ENCODE data around the gene IL27RA. TPM values are rescaled to one million over a fixed set of nuclear protein-coding genes. Genes with fewer than 3 reads are reported as not detected.
"Not testable (repeated sequence)": the region's sequence is repeated elsewhere in the genome, so short reads cannot be mapped to it uniquely, and the experiment has no call there.

The IL27RA gene
- total RNA-seq, 4 donors from 2014 or later, result 0.37 to 2.1 (median 1.5) TPM

DNA sequence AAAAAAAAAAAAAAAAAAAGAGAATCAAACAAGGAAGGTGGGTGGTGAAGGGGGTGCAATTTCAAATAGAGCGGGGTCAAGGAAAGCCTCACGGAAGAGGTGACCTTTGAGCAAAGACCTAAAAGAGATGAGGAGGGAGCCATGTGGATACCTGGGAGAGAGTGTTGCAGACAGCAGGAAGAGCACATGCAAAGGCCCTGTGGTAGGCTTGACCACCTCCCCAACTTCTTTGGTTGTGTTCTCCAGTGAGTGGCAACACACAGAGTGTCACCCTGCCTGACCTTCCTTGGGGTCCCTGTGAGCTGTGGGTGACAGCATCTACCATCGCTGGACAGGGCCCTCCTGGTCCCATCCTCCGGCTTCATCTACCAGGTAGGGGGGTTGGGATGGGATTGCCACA, 18.9 kb downstream of the IL27RA start:
- 98% methylated on average over 4 of the region's 4 CpGs; no CpG with 5 or more reads in 1 of the 2 donors for WGBS, 2 donors (ENCODE audit: low coverage in 1 of 2)
- intact Hi-C loops (cut with DNase I; ENCODE audit: low total_unique reads), result no loop called here

DNA sequence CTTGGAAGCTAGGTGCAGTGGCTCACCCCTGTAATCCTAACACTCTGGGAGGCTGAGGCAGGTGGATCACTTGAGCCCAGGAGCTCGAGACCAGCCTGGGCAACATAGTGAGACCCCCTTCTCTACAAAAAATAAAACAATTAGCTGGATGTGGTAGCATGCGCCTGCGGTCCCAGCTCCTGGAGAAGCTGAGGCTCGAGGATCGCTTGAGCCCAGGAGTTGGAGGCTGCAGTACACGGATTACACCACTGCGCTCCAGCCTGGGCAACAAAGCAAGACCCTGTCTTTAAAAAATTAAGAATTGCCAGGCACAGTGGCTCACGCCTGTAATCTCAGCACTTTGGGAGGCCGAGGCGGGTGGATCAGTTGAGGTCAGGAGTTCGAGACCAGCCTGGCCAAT, 19.4 kb downstream of the IL27RA start:
- H3K36me3 ChIP-seq; H3K4me3 ChIP-seq; H3K27ac ChIP-seq; H3K27me3 ChIP-seq; intact Hi-C loops (cut with DNase I; ENCODE audit: low total_unique reads); DNase-seq; H3K9me3 ChIP-seq; H3K4me1 ChIP-seq: not testable (repeated sequence)
- in situ Hi-C loops (cut with MboI; ENCODE audit: low pct_ligation_motif_present in 1 of 4, low pct_unique_long_range_greater_than_20kb in 1 of 4, low sequenced_read_pairs in 3 of 4), result loop anchor here (10.0 to 25.0 kb wide), 4 partner anchors 156 to 464 kb away; partner anchors contain the start of gene NANOS3 (in 1 of the 4)
- 95% methylated on average over 11 of the region's 11 CpGs; no CpG with 5 or more reads in 1 of the 2 donors for WGBS, 2 donors (ENCODE audit: low coverage in 1 of 2)

More for the DNA sequence above, 18.9 kb downstream of the IL27RA start:
- Histone ChIP-seq H3K4me3 (no peak overlapping the region), H3K9me3 (no peaks in the 10 kb centered on the region), H3K27me3 (no peaks in the 10 kb centered on the region), H3K4me1 (no peaks in the 10 kb centered on the region), H3K36me3 (no peaks in the 10 kb centered on the region), H3K27ac (no peak overlapping the region)
- in situ Hi-C loops (cut with MboI; ENCODE audit: low pct_ligation_motif_present in 1 of 4, low pct_unique_long_range_greater_than_20kb in 1 of 4, low sequenced_read_pairs in 3 of 4), result loop anchor here (10.0 to 25.0 kb wide), 4 partner anchors 156 to 463 kb away; partner anchors contain the start of gene NANOS3 (in 1 of the 4)
- no peak for DNase-seq
- TF ChIP-seq POLR2AphosphoS5 (IDR thresholded peaks at IDR 0.05), result no peak
- no peak for TF ChIP-seq POLR2A (IDR thresholded peaks at IDR 0.05)
- TF ChIP-seq EP300 (IDR thresholded peaks at IDR 0.05; ENCODE audit: low read depth), result no peak
- no peak for TF ChIP-seq CTCF (IDR thresholded peaks at IDR 0.05)

- Histone ChIP-seq H3K36me3 (no peaks in the 10 kb centered on the region), H3K4me1 (peaks cover 0 to under 1% (median 0%) of the 10 kb centered on the region in 4 donors), H3K27me3 (peaks cover under 1% of the 10 kb centered on the region), H3K4me3 (no peak overlapping the region), H3K9me3 (no peaks in the 10 kb centered on the region), H3K27ac (no peak overlapping the region)
- TF ChIP-seq POLR2AphosphoS5 (IDR thresholded peaks at IDR 0.05) (no peak), EP300 (IDR thresholded peaks at IDR 0.05; ENCODE audit: low read depth) (no peak), POLR2A (IDR thresholded peaks at IDR 0.05) (no peak), CTCF (IDR thresholded peaks at IDR 0.05) (no peak)
- in situ Hi-C loops (cut with MboI; ENCODE audit: low pct_ligation_motif_present in 1 of 4, low pct_unique_long_range_greater_than_20kb in 1 of 4, low sequenced_read_pairs in 3 of 4) (loop anchor here (10.0 to 25.0 kb wide), 4 partner anchors 157 to 465 kb away; partner anchors contain the start of gene NANOS3 (in 1 of the 4)), intact Hi-C loops (cut with DNase I; ENCODE audit: low total_unique reads) (no loop called here)
- 82% methylated on average over 4 of the region's 9 CpGs; no CpG with 5 or more reads in 1 of the 2 donors for WGBS, 2 donors (ENCODE audit: low coverage in 1 of 2)
- DNase-seq, result no peak
Observed at GRCh38 chr19:14051980-14052379, 20.4 kb downstream of the IL27RA start.

GRCh38 chr19:14052470-14052869, 20.9 kb downstream of the IL27RA start:
- 86 to 91% methylated on average over 3 to 6 of the region's 6 CpGs for WGBS, 2 donors (ENCODE audit: low coverage in 1 of 2)
- DNase-seq, result no peak
- no peak for TF ChIP-seq CTCF (IDR thresholded peaks at IDR 0.05)
- TF ChIP-seq POLR2A (IDR thresholded peaks at IDR 0.05), result no peak
- no peak for TF ChIP-seq EP300 (IDR thresholded peaks at IDR 0.05; ENCODE audit: low read depth)
- TF ChIP-seq POLR2AphosphoS5 (IDR thresholded peaks at IDR 0.05), result no peak
- Histone ChIP-seq H3K4me1 (peaks cover 0 to 5% (median 2%) of the 10 kb centered on the region in 4 donors), H3K27ac (no peak overlapping the region), H3K27me3 (peaks cover 5% of the 10 kb centered on the region), H3K4me3 (no peak overlapping the region), H3K36me3 (no peaks in the 10 kb centered on the region), H3K9me3 (no peaks in the 10 kb centered on the region)
- intact Hi-C loops (cut with DNase I; ENCODE audit: low total_unique reads), result no loop called here
- in situ Hi-C loops (cut with MboI; ENCODE audit: low pct_ligation_motif_present in 1 of 4, low pct_unique_long_range_greater_than_20kb in 1 of 4, low sequenced_read_pairs in 3 of 4), result loop anchor here (10.0 to 25.0 kb wide), 4 partner anchors 158 to 465 kb away; partner anchors contain the start of gene NANOS3 (in 1 of the 4)
